Neural cell (in vitro differentiated cells): ENCODE measurements around the gene ALPI. TPM values are rescaled to one million over a fixed set of nuclear protein-coding genes. Genes with fewer than 3 reads are reported as not detected.

ENCODE experiments used
- polyA plus RNA-seq: library from polyadenylated mRNA; depleted of rRNA; stranded (reverse); fragments of >200 nt; gene quantifications from 2 replicates; pipeline ENCODE4 v1.2.3, GENCODE V29; 2014

Gene ALPI
- polyA plus RNA-seq, 1 donor from 2014 or later: not detected

Other genes starting within 250 kb of the ALPI start
- not detected in 2 replicates for gene ALPP, start 77.4 kb upstream of the ALPI start, polyA plus RNA-seq
- not detected in 2 replicates for gene ALPG, start 49.3 kb upstream of the ALPI start, polyA plus RNA-seq
- gene ECEL1, start 31.7 kb downstream of the ALPI start, polyA plus RNA-seq: 60.9 and 75.6 TPM in 2 replicates
- 0.16 TPM in 1 of 2 replicates, not detected in the other for gene PRSS56, start 64.2 kb downstream of the ALPI start, polyA plus RNA-seq
- gene CHRND, start 70.0 kb downstream of the ALPI start, polyA plus RNA-seq: not detected in 2 replicates
- not detected in 2 replicates for gene CHRNG, start 83.5 kb downstream of the ALPI start, polyA plus RNA-seq
- gene TIGD1, start 94.4 kb downstream of the ALPI start, polyA plus RNA-seq: 29.3 and 29.9 TPM in 2 replicates
- gene EIF4E2, start 94.5 kb downstream of the ALPI start, polyA plus RNA-seq: 57.6 and 82.8 TPM in 2 replicates
- gene EFHD1, start 177.5 kb downstream of the ALPI start, polyA plus RNA-seq: not detected in 2 replicates
- gene GIGYF2, start 241.2 kb downstream of the ALPI start, polyA plus RNA-seq: 39.6 and 52.6 TPM in 2 replicates